ENCODE measurements around the gene PRR15L.
A peak's percentile ranks its signal among the peaks of the same experiment; 100 is the strongest.

- TF ChIP-seq CTCF (IDR thresholded peaks at IDR 0.05; ENCODE audit: insufficient read depth, low read length, poor library complexity, severe bottlenecking), result peak; percentile 90
- no peak for TF ChIP-seq EZH2phosphoT487 (conservative IDR thresholded peaks at IDR 0.05; ENCODE audit: low read length)
Observed at GRCh38 chr17:47946929-47947397, 10.7 kb downstream of the PRR15L start.

Data from SU-DHL-6 (cell line).